K562 (cell line): ENCODE results near the gene PACRG. TPM values are rescaled to one million over a fixed set of nuclear protein-coding genes. Genes with fewer than 3 reads are reported as not detected.

Experiments used
- ATAC-seq: fragments of 200-7000 bp; cut with Tn5 transposase; 3 replicates; pipeline ENCODE4 v1.9.1; 2020; ENCODE audit warnings: moderate library complexity
- BruUV-seq: library from RNA; stranded (reverse); fragments of 400-500 nt; replicated peaks from 2 replicates; lab custom pipeline; 2021; lab: Mats Ljungman, UMichigan
- CTCF ChIA-PET: fragments of 300-600 bp; formaldehyde crosslinking; extraction: SDS; loops from one replicate; lab custom pipeline; 2021; ENCODE audit warnings: low intra/inter-chr PET ratio; lab: Yijun Ruan, JAX
- POLR2A ChIA-PET: fragments of 300-600, 350-650 bp; sonication (Branson Sonifier 250); formaldehyde crosslinking; extraction: SDS; loops from one replicate; lab custom pipeline; 2021; ENCODE audit warnings: antibody characterized with exemption, inconsistent platforms; lab: Yijun Ruan, JAX
- DNase-seq, 4 experiments: peaks; one replicate each; pipeline versions ENCODE4 v3.0.0 to v3.0.0-alpha.2; 2011 to 2018; ENCODE audit warnings: low spot score in 3 of 4, mixed read lengths in 3 of 4; ENCODE audit errors: extremely low read depth in 1 of 4
- FAIRE-seq: peaks from 2 replicates; lab custom pipeline; 2011; peaks lifted over from hg19 to GRCh38; lab: Jason Lieb, UNC
- H2AFZ ChIP-seq: 2 replicates; pipeline ENCODE4 v1.6.0; 2011; ENCODE audit warnings: low read depth, low read length, control low read depth, inconsistent platforms
- H3K27ac ChIP-seq: fragments of 200-600 bp; 3 replicates; pipeline ENCODE4 v1.8.0; 2011; ENCODE audit warnings: low read depth, mild to moderate bottlenecking, control low read depth, inconsistent platforms, low read length, moderate library complexity, mixed read lengths; ENCODE audit errors: extremely low read depth
- H3K27me3 ChIP-seq, 2 experiments: fragments of 300-600 bp in 1 of 2; 2 replicates in 1 of 2; 3 replicates in 1 of 2; pipeline versions ENCODE4 v1.6.0 to v1.8.0; 2011; ENCODE audit warnings: inconsistent platforms in 2 of 2, low read length in 2 of 2, mild to moderate bottlenecking in 1 of 2, mixed read lengths in 1 of 2, moderate library complexity in 1 of 2; ENCODE audit not compliant: control insufficient read depth in 2 of 2, insufficient read depth in 2 of 2
- H3K36me3 ChIP-seq: fragments of 300-600 bp; 3 replicates; pipeline ENCODE4 v1.8.0; 2011; ENCODE audit warnings: mild to moderate bottlenecking, low read length, inconsistent platforms; ENCODE audit not compliant: control insufficient read depth, insufficient read depth
- H3K4me1 ChIP-seq, 2 experiments: fragments of 200-600 bp in 1 of 2; replicated peaks in 1 of 2; 2 replicates in 1 of 2; 3 replicates in 1 of 2; pipeline versions ENCODE4 v1.5.1 to v1.8.0; 2011; ENCODE audit warnings: inconsistent platforms in 2 of 2, low read length in 2 of 2, mild to moderate bottlenecking in 1 of 2, mixed read lengths in 1 of 2, moderate library complexity in 1 of 2; ENCODE audit not compliant: control insufficient read depth in 2 of 2, insufficient read depth in 2 of 2
- H3K4me2 ChIP-seq: 2 replicates; pipeline ENCODE4 v1.6.1; 2011; ENCODE audit warnings: low read length, control low read depth, inconsistent platforms, mixed read lengths; ENCODE audit not compliant: insufficient read depth
- H3K4me3 ChIP-seq: fragments of 200-600 bp; sonication (generic), shearing (Covaris generic); 2 replicates; pipeline ENCODE4 v1.5.1; 2016; ENCODE audit warnings: control low read depth, inconsistent platforms
- H3K79me2 ChIP-seq: fragments of 200-600 bp; 3 replicates; pipeline ENCODE4 v1.8.0; 2011; ENCODE audit warnings: low read length, inconsistent platforms; ENCODE audit not compliant: control insufficient read depth, insufficient read depth
- H3K9ac ChIP-seq, 2 experiments: 2 replicates each; pipeline versions ENCODE4 v1.6.0 to v1.6.1; 2011; ENCODE audit warnings: low read depth in 2 of 2, low read length in 2 of 2, control low read depth in 1 of 2, inconsistent platforms in 1 of 2, mild to moderate bottlenecking in 1 of 2, mixed read lengths in 1 of 2; ENCODE audit not compliant: insufficient read depth in 1 of 2
- H3K9me1 ChIP-seq: one replicate; pipeline ENCODE4 v1.6.0; 2011; ENCODE audit warnings: inconsistent platforms, mild to moderate bottlenecking, low read length, moderate library complexity; ENCODE audit not compliant: control insufficient read depth, insufficient read depth
- H3K9me3 ChIP-seq: replicated peaks from 2 replicates; pipeline ENCODE4 v1.5.1; 2011; ENCODE audit warnings: low read depth, low read length, inconsistent platforms; ENCODE audit not compliant: control insufficient read depth, insufficient read depth
- H4K20me1 ChIP-seq: replicated peaks from 2 replicates; pipeline ENCODE4 v1.6.1; 2011; ENCODE audit warnings: low read length, inconsistent platforms, mixed read lengths; ENCODE audit not compliant: control insufficient read depth, insufficient read depth
- DMBX1 ChIP-seq: fragments of 250-450 bp; sonication (Bioruptor Pico); IDR thresholded peaks from 2 replicates; pipeline ENCODE4 v1.8.0; 2022; ENCODE audit warnings: inconsistent platforms, mild to moderate bottlenecking, moderate library complexity, borderline replicate concordance
- ERF ChIP-seq: fragments of 450-650 bp; formaldehyde crosslinking; IDR thresholded peaks from 2 replicates; pipeline ENCODE4 v1.4.0; 2020; ENCODE audit warnings: mild to moderate bottlenecking, mixed read lengths
- FOXJ2 ChIP-seq: fragments of 200-800 bp; sonication (Bioruptor generic); IDR thresholded peaks from 2 replicates; pipeline ENCODE4 v1.6.1; 2016; ENCODE audit warnings: missing genetic modification characterization, missing compliant biosample characterization
- GATAD2A ChIP-seq: fragments of 450-650 bp; IDR thresholded peaks from 2 replicates; pipeline ENCODE4 v1.6.1; 2017
- SNIP1 ChIP-seq: fragments of 450-650 bp; IDR thresholded peaks from 2 replicates; pipeline ENCODE4 v1.7.1; 2017; ENCODE audit warnings: low read depth, mild to moderate bottlenecking
- TAF1 ChIP-seq: IDR thresholded peaks from 2 replicates; pipeline ENCODE4 v1.6.1; 2011; ENCODE audit warnings: mild to moderate bottlenecking, low read length, moderate library complexity; ENCODE audit not compliant: insufficient read depth, control insufficient read depth, severe bottlenecking; ENCODE audit errors: extremely low read depth
- TAF15 ChIP-seq: fragments of 200-400 bp; formaldehyde crosslinking; IDR thresholded peaks from 2 replicates; pipeline ENCODE4 v1.6.1; 2017; ENCODE audit warnings: mild to moderate bottlenecking, low read depth, low read length, moderate library complexity
- ZNF124 ChIP-seq: sonication (generic); formaldehyde crosslinking; IDR thresholded peaks from 2 replicates; pipeline ENCODE4 v1.8.1; 2022; ENCODE audit warnings: missing genetic modification reagents
- ZNF79 ChIP-seq: fragments of 250-450 bp; sonication (Bioruptor Pico); IDR thresholded peaks from 2 replicates; pipeline ENCODE4 v1.4.0; 2020; ENCODE audit warnings: low read depth, mild to moderate bottlenecking, moderate library complexity
- WGBS: fragments of 100-300 bp; shearing (Covaris generic); methylation state at CpG from one replicate; pipeline ENCODE4 v1.1.6; 2016; ENCODE audit warnings: low coverage, mixed read lengths; ENCODE audit not compliant: insufficient coverage; ENCODE audit errors: missing lambda C conversion rate; 5-methylcytosine and 5-hydroxymethylcytosine counted together
- in situ Hi-C: fragments of 300-500 bp; cut with MboI; formaldehyde crosslinking; loops from 4 replicates; pipeline ENCODE4 v1.15.0; 2018; ENCODE audit warnings: inconsistent platforms, mixed read lengths
- intact Hi-C: fragments of 100-400 bp; cut with micrococcal nuclease; formaldehyde crosslinking; loops from 2 replicates; pipeline ENCODE4 v1.14.2; 2022
- polyA plus RNA-seq, 8 experiments: library from polyadenylated mRNA; depleted of rRNA in 4 of 8; stranded (reverse) in 5 of 8; unstranded in 3 of 8; fragments of >200 nt; fragmentation: Nextera tagmentation in 2 of 8; fragmentation: Illumina TruSeq in 1 of 8; extraction: Ambion mirVana in 2 of 8; extraction: Trizol in 1 of 8; gene quantifications; 2 replicates each; pipeline versions ENCODE4 v1.2.1 to v1.2.3, GENCODE V29; 2011 to 2014; ENCODE audit warnings: inconsistent platforms in 1 of 8, missing spikeins in 1 of 8
- total RNA-seq, 7 experiments: library from RNA; depleted of rRNA in 6 of 7; stranded (reverse); fragments of >200 nt in 6 of 7; fragmentation: Illumina TruSeq in 2 of 7; extraction: Trizol in 2 of 7; gene quantifications; 2 replicates each; pipeline versions ENCODE4 v1.2.1 to v1.2.3, GENCODE V29; 2011 to 2021; ENCODE audit warnings: low replicate concordance in 1 of 7
- TF ChIP-seq, protein P1 (sequence below): fragments of 450-650 bp; formaldehyde crosslinking; IDR thresholded peaks from 2 replicates; pipeline ENCODE4 v1.4.0; 2020; ENCODE audit warnings: mild to moderate bottlenecking, moderate library complexity
- TF ChIP-seq, protein P2 (sequence below): IDR thresholded peaks from 2 replicates; pipeline ENCODE4 v1.6.1; 2016; ENCODE audit warnings: missing genetic modification characterization, missing compliant biosample characterization

PACRG gene
- total and polyA plus RNA-seq, 9 of the 15 experiments (the other 6 are each of a cell fraction or from before 2014, with no cell fraction given) = 0.04 TPM; not detected in 8

DNA sequence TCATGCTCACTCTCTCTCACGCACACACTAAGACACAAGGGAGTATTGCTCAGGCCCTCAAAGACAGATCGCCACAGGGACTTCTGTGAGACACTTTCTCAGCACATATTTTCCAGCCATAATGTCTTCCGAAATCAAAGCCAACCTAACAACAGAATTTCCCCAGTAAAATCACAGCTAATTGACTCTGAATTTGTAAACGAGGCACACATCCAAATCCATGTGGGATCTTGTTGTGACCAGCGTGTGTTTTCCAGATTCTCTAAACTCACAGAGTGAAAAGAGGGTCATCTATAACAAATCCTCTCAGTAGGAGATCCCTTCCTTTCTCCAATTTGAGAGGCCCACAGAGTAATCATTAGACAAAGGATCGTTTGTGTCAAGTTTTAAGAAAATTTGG lies 280.4 kb downstream of the PACRG start:
- no peaks in the 10 kb centered on the region for H3K9me1 ChIP-seq
- H3K4me3 ChIP-seq = no peak overlapping the region
- no peaks in the 10 kb centered on the region for H4K20me1 ChIP-seq
- no peaks in the 10 kb centered on the region for H3K4me1 ChIP-seq
- no peak for ATAC-seq
- no TSS peak for BruUV-seq
- intact Hi-C loops = no loop called here
- H3K79me2 ChIP-seq = no peaks in the 10 kb centered on the region
- H3K36me3 ChIP-seq = no peaks in the 10 kb centered on the region
- FAIRE-seq = no peak
- TF ChIP-seq ZNF79 (no peak), TAF15 (no peak), ZNF124 (CRISPR knock-in tag) (no peak), ERF (CRISPR knock-in tag) (no peak), FOXJ2 (tag) (no peak), GATAD2A (no peak), SNIP1 (no peak), TAF1 (no peak), DMBX1 (CRISPR knock-in tag) (no peak)
- TF ChIP-seq, protein P1, sequence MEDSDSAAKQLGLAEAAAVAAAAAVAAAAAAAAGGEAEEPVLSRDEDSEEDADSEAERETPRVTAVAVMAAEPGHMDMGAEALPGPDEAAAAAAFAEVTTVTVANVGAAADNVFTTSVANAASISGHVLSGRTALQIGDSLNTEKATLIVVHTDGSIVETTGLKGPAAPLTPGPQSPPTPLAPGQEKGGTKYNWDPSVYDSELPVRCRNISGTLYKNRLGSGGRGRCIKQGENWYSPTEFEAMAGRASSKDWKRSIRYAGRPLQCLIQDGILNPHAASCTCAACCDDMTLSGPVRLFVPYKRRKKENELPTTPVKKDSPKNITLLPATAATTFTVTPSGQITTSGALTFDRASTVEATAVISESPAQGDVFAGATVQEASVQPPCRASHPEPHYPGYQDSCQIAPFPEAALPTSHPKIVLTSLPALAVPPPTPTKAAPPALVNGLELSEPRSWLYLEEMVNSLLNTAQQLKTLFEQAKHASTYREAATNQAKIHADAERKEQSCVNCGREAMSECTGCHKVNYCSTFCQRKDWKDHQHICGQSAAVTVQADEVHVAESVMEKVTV (CRISPR knock-in tag) = no peak
- TF ChIP-seq, protein P2, sequence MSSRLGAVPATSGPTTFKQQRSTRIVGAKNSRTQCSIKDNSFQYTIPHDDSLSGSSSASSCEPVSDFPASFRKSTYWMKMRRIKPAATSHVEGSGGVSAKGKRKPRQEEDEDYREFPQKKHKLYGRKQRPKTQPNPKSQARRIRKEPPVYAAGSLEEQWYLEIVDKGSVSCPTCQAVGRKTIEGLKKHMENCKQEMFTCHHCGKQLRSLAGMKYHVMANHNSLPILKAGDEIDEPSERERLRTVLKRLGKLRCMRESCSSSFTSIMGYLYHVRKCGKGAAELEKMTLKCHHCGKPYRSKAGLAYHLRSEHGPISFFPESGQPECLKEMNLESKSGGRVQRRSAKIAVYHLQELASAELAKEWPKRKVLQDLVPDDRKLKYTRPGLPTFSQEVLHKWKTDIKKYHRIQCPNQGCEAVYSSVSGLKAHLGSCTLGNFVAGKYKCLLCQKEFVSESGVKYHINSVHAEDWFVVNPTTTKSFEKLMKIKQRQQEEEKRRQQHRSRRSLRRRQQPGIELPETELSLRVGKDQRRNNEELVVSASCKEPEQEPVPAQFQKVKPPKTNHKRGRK (tag) = no peak
- no peak overlapping the region for H3K9ac ChIP-seq
- in situ Hi-C loops = no loop called here
- no peak overlapping the region for H2AFZ ChIP-seq
- no peak overlapping the region for H3K27ac ChIP-seq
- WGBS = under 1% methylated on average over 6 of the region's 6 CpGs
- ChIA-PET CTCF (no interaction called here), POLR2A (no interaction called here)
- no peak for DNase-seq
- no peaks in the 10 kb centered on the region; the same call in 1 of the 2 replicates for H3K9me3 ChIP-seq
- H3K27me3 ChIP-seq = no peaks in the 10 kb centered on the region
- H3K4me2 ChIP-seq = no peak overlapping the region
